GM18517 (cell line): ENCODE measurements around the gene QSOX2.

Source experiments
- ATAC-seq: cut with Tn5 transposase; IDR thresholded peaks from one replicate; pipeline ENCODE4 v1.9.1; 2021; ENCODE audit warnings: mild to moderate bottlenecking, moderate library complexity; ENCODE audit not compliant: unreplicated experiment

QSOX2 gene

GRCh38 chr9:136265561-136266355 lies 20.1 kb upstream of the QSOX2 start:
- no peak for ATAC-seq

GRCh38 chr9:136264441-136265405 lies 19.1 kb upstream of the QSOX2 start:
- ATAC-seq: no peak

GRCh38 chr9:136264031-136264430 lies 18.4 kb upstream of the QSOX2 start:
- ATAC-seq: no peak

- no peak for ATAC-seq
These were observed 17.1 kb upstream of the QSOX2 start for GRCh38 chr9:136262671-136263178.

GRCh38 chr9:136261686-136262430 lies 16.2 kb upstream of the QSOX2 start:
- ATAC-seq: no peak

GRCh38 chr9:136260936-136261472 lies 15.4 kb upstream of the QSOX2 start:
- no peak for ATAC-seq

GRCh38 chr9:136260521-136260920 lies 14.9 kb upstream of the QSOX2 start:
- ATAC-seq: no peak

GRCh38 chr9:136259836-136260235 lies 14.2 kb upstream of the QSOX2 start:
- ATAC-seq: no peak

- ATAC-seq: no peak
These were observed 13.9 kb upstream of the QSOX2 start for GRCh38 chr9:136259517-136259813.

GRCh38 chr9:136258786-136259516 lies 13.3 kb upstream of the QSOX2 start:
- ATAC-seq: no peak

- no peak for ATAC-seq
These were observed 12.7 kb upstream of the QSOX2 start for GRCh38 chr9:136258299-136258625.

- ATAC-seq: no peak
These were observed 12.0 kb upstream of the QSOX2 start for GRCh38 chr9:136257381-136258298.

GRCh38 chr9:136255896-136256890 lies 10.6 kb upstream of the QSOX2 start:
- ATAC-seq: no peak

GRCh38 chr9:136255166-136255538 lies 9.5 kb upstream of the QSOX2 start:
- ATAC-seq: no peak

- ATAC-seq: no peak
These were observed 9.0 kb upstream of the QSOX2 start for GRCh38 chr9:136254381-136255165.

GRCh38 chr9:136253246-136254130 lies 7.9 kb upstream of the QSOX2 start:
- ATAC-seq: no peak
